A549 (cell line): ENCODE data around the gene TMED9.

Source experiments
- EP300 ChIP-seq, 2 experiments: fragments of >200 bp; sonication (Bioruptor Twin); formaldehyde crosslinking; IDR thresholded peaks; 2 replicates in 1 of 2; 3 replicates in 1 of 2; pipeline ENCODE4 v1.6.1; 2016 to 2017
- MAZ ChIP-seq: fragments of 150-350 bp; IDR thresholded peaks from 2 replicates; pipeline ENCODE4 v1.6.1; 2014; ENCODE audit warnings: antibody characterized with exemption, low read depth, low read length, borderline replicate concordance
- POLR2A ChIP-seq: IDR thresholded peaks from 2 replicates; pipeline ENCODE4 v1.6.1; 2012; ENCODE audit warnings: mild to moderate bottlenecking, low read length
- POLR2AphosphoS2 ChIP-seq: conservative IDR thresholded peaks from 2 replicates; pipeline ENCODE4 v1.6.1; 2012; ENCODE audit warnings: low read length, improper control_type of control experiment, inconsistent platforms
- TP53 ChIP-seq: fragments of 250-450 bp; sonication (Bioruptor Pico); IDR thresholded peaks from 2 replicates; pipeline ENCODE4 v1.5.0; 2021; ENCODE audit warnings: mild to moderate bottlenecking, moderate library complexity
- TF ChIP-seq, protein P1 (sequence below): fragments of >200 bp; sonication (Bioruptor Twin); formaldehyde crosslinking; IDR thresholded peaks from 3 replicates; pipeline ENCODE4 v1.5.1; 2016

DNA sequence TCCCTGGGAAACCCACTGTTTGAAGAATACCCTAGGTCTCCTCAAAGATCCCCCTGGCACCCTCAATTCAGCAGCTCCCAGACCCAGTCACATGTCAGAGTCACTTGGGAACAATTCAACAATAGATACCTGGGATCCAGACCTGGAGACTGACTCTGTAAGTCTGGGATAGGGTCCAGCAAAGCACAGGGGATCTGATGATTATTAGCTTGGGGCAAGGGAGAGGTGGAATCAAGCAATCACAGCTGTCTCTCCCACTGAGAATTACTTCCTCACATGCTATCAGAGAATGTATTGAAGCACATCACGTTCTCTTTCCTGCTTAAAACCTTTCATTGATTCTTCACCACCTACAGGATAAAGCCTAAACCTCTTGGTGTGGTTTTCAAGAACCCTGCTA, 43.5 kb upstream of the TMED9 start:
- TF ChIP-seq, protein P1, sequence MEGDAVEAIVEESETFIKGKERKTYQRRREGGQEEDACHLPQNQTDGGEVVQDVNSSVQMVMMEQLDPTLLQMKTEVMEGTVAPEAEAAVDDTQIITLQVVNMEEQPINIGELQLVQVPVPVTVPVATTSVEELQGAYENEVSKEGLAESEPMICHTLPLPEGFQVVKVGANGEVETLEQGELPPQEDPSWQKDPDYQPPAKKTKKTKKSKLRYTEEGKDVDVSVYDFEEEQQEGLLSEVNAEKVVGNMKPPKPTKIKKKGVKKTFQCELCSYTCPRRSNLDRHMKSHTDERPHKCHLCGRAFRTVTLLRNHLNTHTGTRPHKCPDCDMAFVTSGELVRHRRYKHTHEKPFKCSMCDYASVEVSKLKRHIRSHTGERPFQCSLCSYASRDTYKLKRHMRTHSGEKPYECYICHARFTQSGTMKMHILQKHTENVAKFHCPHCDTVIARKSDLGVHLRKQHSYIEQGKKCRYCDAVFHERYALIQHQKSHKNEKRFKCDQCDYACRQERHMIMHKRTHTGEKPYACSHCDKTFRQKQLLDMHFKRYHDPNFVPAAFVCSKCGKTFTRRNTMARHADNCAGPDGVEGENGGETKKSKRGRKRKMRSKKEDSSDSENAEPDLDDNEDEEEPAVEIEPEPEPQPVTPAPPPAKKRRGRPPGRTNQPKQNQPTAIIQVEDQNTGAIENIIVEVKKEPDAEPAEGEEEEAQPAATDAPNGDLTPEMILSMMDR: no peak
- TF ChIP-seq POLR2A: no peak
- TF ChIP-seq TP53: no peak
- no peak for TF ChIP-seq POLR2AphosphoS2
- TF ChIP-seq EP300 (IDR thresholded peaks at IDR 0.05): no peak
- TF ChIP-seq MAZ: no peak
